Retinal pigment epithelial cell (primary cell): Measurements from ENCODE around the gene SIN3A.
"Not testable (repeated sequence)": the region's sequence is repeated elsewhere in the genome, so short reads cannot be mapped to it uniquely, and the experiment has no call there.

Experiments used
- DNase-seq: peaks from one replicate; pipeline ENCODE4 v3.0.0-alpha.2; 2010; ENCODE audit warnings: low read depth
- H3K4me3 ChIP-seq: 2 replicates; pipeline ENCODE4 v1.5.1; 2011; ENCODE audit warnings: mild to moderate bottlenecking, low read length, control low read depth, moderate library complexity
- TF ChIP-seq, protein P1 (sequence below): conservative IDR thresholded peaks from 2 replicates; pipeline ENCODE4 v1.5.1; 2011; ENCODE audit warnings: low read depth, low read length, control low read depth, inconsistent platforms

The SIN3A gene

DNA sequence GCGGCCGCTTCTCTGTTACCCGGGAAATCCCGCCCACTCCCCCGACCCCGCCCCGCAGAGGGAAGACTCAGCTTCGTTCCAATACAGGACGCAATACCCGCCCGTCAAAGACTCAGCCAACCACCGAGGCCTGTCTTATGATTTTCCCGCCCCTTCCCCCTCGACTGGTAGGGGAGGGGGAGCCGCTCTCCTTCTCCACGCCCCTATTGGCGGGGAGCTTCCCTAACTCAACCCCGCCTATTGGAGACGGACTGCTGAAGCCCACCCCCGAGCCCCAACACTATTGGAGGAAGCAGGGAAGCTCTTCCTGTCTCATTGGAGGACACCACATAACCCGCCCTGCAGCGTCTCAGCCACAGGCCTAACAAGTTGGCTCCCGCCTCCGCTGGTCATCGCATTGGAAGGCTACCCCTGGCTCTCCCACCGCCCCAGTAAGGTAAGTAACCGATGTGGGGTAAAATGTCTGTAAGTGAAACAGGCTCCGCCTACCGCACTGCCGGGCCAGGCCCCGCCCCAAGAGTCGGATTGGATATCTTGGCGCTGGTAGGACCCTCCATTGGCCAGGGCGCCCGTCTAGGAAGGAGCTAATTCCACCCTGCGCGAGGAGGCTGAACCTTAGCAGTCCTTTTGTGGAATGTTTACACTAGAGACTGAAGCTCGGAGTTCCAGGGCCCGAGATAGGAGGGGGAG lies at the start of gene SIN3A:
TSS of gene SIN3A (minus strand) at position 17 of the 690 bp plus-strand sequence. CDS start 21,315 bp downstream, outside the sequence.
- peak within 1 kb of the TSS; percentile 87 for H3K4me3 ChIP-seq
- TF ChIP-seq, protein P1, sequence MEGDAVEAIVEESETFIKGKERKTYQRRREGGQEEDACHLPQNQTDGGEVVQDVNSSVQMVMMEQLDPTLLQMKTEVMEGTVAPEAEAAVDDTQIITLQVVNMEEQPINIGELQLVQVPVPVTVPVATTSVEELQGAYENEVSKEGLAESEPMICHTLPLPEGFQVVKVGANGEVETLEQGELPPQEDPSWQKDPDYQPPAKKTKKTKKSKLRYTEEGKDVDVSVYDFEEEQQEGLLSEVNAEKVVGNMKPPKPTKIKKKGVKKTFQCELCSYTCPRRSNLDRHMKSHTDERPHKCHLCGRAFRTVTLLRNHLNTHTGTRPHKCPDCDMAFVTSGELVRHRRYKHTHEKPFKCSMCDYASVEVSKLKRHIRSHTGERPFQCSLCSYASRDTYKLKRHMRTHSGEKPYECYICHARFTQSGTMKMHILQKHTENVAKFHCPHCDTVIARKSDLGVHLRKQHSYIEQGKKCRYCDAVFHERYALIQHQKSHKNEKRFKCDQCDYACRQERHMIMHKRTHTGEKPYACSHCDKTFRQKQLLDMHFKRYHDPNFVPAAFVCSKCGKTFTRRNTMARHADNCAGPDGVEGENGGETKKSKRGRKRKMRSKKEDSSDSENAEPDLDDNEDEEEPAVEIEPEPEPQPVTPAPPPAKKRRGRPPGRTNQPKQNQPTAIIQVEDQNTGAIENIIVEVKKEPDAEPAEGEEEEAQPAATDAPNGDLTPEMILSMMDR, result no peak
- peak; percentile 100 for DNase-seq

DNA sequence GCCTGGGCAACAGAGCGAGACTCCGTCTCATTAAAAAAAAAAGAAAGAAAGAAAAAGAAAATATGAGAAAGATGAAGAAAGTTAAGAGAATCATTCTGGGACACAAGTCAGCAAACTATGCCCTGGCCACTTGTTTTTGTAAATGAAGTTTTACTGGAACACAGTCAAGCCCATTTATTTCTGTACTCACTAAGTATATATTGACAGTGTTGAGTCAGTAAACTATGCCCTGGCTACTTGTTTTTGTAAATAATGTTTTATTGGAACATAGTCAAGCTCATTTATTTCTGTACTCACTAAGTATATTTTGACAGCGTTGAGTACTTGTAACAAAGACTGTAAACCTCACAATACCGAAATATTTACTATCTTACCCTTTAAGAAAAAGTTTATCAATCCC lies 42.2 kb upstream of the SIN3A start:
- no peak for DNase-seq
- TF ChIP-seq, protein P1, result no peak
- H3K4me3 ChIP-seq, result no peak overlapping the region

DNA sequence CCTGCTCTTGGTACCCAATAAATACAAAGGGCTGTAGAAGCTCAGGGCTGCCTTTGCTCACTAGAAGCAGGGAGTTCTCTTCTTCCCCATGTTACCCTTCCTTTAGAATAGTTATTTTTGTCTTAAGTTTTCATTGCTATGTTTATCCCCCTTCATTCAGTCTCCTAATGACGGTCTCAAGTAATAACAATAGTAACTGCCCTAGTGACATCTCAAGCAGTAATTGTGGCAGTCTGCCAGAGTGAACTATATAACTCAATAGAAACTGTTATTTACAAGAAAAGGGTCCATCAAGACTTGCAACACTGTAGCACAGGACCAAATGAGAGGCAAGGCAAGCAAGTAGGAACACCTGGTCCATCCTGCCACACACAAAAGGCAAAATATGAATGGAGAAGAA lies 32.5 kb upstream of the SIN3A start:
- TF ChIP-seq, protein P1, result no peak
- H3K4me3 ChIP-seq, result no peak overlapping the region
- DNase-seq, result no peak

DNA sequence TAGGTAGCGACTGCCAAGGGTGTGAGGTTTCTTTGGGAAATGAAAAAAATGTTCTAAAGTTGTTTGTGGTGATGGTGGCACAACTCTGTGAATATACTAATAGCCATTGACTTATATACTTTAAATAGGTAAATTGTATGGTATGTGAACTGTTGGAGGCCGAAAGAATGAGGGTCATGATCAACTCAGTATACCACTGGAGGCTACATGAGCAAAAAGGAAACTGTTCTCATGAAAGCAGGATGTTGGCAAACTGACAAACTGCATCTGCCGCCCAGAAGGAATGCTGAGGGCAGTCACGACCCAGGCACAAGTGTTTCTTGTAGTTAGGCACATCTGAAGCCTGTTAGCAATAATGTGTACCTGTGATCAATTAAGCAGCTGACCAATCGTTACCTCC lies 32.1 kb upstream of the SIN3A start:
- DNase-seq, result not testable (repeated sequence)

DNA sequence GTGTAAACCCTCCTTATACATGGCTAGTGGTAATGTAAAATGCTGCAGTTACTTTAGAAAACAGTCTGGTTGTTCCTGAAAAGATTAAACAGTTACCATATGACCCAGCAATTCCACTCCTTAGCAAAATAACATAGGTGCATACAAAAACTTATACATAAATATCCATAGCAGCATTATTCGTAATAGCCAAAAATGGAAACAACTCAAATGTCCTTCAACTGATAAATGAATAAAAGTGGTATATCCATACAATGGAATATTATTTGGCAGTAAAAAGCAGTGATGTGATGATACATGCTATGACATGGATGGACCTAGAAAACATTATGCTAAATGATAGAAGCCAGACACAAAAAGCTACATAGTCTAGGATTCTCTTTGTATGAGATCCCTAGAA lies 31.6 kb upstream of the SIN3A start:
- H3K4me3 ChIP-seq, result no peak overlapping the region
- DNase-seq, result no peak
- TF ChIP-seq, protein P1, result no peak

More for the DNA sequence above, 32.1 kb upstream of the SIN3A start:
- not testable (repeated sequence) for H3K4me3 ChIP-seq

DNA sequence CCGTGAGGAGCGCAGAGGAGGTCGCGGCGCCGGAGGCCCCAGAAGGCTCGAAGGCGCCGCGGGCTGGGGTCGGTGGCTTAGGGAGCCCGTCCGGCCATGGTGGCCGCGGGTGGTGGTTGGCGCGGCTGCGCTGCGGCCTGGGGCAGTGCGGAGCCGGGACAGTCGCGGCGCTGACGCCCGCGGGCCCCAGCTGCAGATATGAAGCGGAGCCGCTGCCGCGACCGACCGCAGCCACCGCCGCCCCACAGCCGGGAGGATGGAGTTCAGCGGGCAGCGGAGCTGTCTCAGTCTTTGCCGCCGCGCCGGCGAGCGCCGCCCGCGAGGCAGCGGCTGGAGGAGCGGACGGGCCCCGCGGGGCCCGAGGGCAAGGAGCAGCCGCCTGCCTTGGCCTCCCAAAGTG lies 29.0 kb upstream of the SIN3A start:
- not testable (repeated sequence) for DNase-seq, H3K4me3 ChIP-seq

DNA sequence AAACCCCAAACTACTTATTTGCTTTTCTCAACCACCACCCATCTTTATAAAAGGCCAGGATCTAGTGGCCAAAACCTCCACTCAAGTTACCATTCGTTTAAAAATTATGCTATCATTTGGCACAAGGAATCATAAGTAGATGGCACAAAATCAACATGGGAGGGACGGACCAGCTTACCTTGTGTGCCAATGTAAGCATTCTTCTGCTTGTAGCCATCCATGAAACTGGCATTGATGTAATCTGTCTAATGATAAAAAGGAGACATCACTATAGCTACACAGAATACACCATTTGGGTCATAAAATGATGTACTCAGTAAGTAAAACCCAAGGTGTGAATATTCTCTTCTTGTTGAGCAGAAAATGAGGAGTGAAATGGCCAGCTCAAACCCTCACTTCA lies 28.2 kb upstream of the SIN3A start:
- TF ChIP-seq, protein P1, result no peak
- DNase-seq, result no peak
- no peak overlapping the region for H3K4me3 ChIP-seq

DNA sequence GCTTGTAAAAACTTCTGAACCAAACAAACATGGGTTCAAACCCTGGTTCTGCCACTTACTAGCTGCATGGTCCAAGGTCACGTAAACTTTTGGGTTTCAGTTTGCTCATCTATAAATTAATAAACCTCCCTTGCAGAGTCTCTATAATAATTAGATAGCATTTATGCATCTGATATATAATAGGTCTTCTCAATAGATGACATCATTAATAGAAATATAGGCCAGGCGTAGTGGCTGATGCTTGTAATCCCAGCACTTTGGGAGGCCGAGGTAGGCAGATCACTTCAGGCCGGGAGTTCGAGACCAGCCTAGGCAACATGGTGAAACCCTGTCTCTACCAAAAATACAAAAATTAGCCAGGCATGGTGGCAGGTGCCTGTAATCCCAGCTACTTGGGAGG lies 25.6 kb upstream of the SIN3A start:
- not testable (repeated sequence) for H3K4me3 ChIP-seq, DNase-seq
